K562 (cell line): ENCODE measurements around the gene ISG20L2. TPM values are rescaled to one million over a fixed set of nuclear protein-coding genes. Genes with fewer than 3 reads are reported as not detected.

Experiments
- AFF1 ChIP-seq, 2 experiments: fragments of 450-650 bp; IDR thresholded peaks; 2 replicates each; pipeline ENCODE4 v1.6.1; 2018; ENCODE audit warnings: mild to moderate bottlenecking in 2 of 2, low read depth in 1 of 2; ENCODE audit not compliant: partially characterized antibody in 2 of 2
- ATF2 ChIP-seq: sonication (generic); formaldehyde crosslinking; IDR thresholded peaks from 2 replicates; pipeline ENCODE4 v1.8.1; 2022; ENCODE audit warnings: missing genetic modification reagents
- GTF2F1 ChIP-seq: IDR thresholded peaks from 2 replicates; pipeline ENCODE4 v1.6.1; 2011; ENCODE audit warnings: low read depth, low read length, improper control_type of control experiment
- NBN ChIP-seq: fragments of 450-650 bp; IDR thresholded peaks from 2 replicates; pipeline ENCODE4 v1.6.1; 2016; ENCODE audit warnings: low read depth, mild to moderate bottlenecking
- NCOA4 ChIP-seq: fragments of 450-650 bp; IDR thresholded peaks from 2 replicates; pipeline ENCODE4 v1.6.1; 2018; ENCODE audit warnings: mild to moderate bottlenecking; ENCODE audit not compliant: partially characterized antibody
- PHF20 ChIP-seq: fragments of 450-650 bp; IDR thresholded peaks from 2 replicates; pipeline ENCODE4 v1.6.1; 2018; ENCODE audit not compliant: partially characterized antibody
- RUNX1 ChIP-seq: sonication (generic); IDR thresholded peaks from 2 replicates; pipeline ENCODE4 v1.6.1; 2016; ENCODE audit warnings: antibody characterized with exemption, low read depth
- TBP ChIP-seq: optimal IDR thresholded peaks from 2 replicates; pipeline ENCODE3; 2011; ENCODE audit warnings: low read depth, low read length, improper control_type of control experiment
- ZBTB11 ChIP-seq, 3 experiments: fragments of 200-800 bp in 1 of 3; fragments of 250-450 bp in 1 of 3; fragments of 450-650 bp in 1 of 3; sonication (Bioruptor Pico) in 1 of 3; sonication (Bioruptor generic) in 1 of 3; formaldehyde crosslinking in 1 of 3; IDR thresholded peaks; 2 replicates each; pipeline versions ENCODE4 v1.6.1 to v1.8.0; 2016 to 2022; ENCODE audit warnings: mild to moderate bottlenecking in 2 of 3, missing genetic modification characterization in 2 of 3, missing compliant biosample characterization in 1 of 3, moderate library complexity in 1 of 3
- ZNF124 ChIP-seq: sonication (generic); formaldehyde crosslinking; IDR thresholded peaks from 2 replicates; pipeline ENCODE4 v1.8.1; 2022; ENCODE audit warnings: missing genetic modification reagents
- ZNF444 ChIP-seq: fragments of 250-450 bp; sonication (Bioruptor Pico); IDR thresholded peaks from 2 replicates; pipeline ENCODE4 v1.4.0; 2020; ENCODE audit warnings: mild to moderate bottlenecking, moderate library complexity
- polyA plus RNA-seq, 8 experiments: library from polyadenylated mRNA; depleted of rRNA in 4 of 8; stranded (reverse) in 5 of 8; unstranded in 3 of 8; fragments of >200 nt; fragmentation: Nextera tagmentation in 2 of 8; fragmentation: Illumina TruSeq in 1 of 8; extraction: Ambion mirVana in 2 of 8; extraction: Trizol in 1 of 8; gene quantifications; 2 replicates each; pipeline versions ENCODE4 v1.2.1 to v1.2.3, GENCODE V29; 2011 to 2014; ENCODE audit warnings: inconsistent platforms in 1 of 8, missing spikeins in 1 of 8
- total RNA-seq, 7 experiments: library from RNA; depleted of rRNA in 6 of 7; stranded (reverse); fragments of >200 nt in 6 of 7; fragmentation: Illumina TruSeq in 2 of 7; extraction: Trizol in 2 of 7; gene quantifications; 2 replicates each; pipeline versions ENCODE4 v1.2.1 to v1.2.3, GENCODE V29; 2011 to 2021; ENCODE audit warnings: low replicate concordance in 1 of 7
- TF ChIP-seq, protein P1 (sequence below): sonication (generic); formaldehyde crosslinking; IDR thresholded peaks from 2 replicates; pipeline ENCODE4 v1.8.1; 2023; ENCODE audit warnings: missing genetic modification reagents, mild to moderate bottlenecking, borderline replicate concordance

ISG20L2 gene
- total and polyA plus RNA-seq, 9 of the 15 experiments (the other 6 are each of a cell fraction or from before 2014, with no cell fraction given): 21.3 to 130 (median 50.3) TPM

GRCh38 chr1:156728599-156729462 lies at the start of gene ISG20L2 (continued):
- no peak for TF ChIP-seq AFF1 (IDR thresholded peaks at IDR 0.05; ENCODE audit: low read depth in 1 of 2, partially characterized antibody in 2 of 2)
- TF ChIP-seq ZNF124 (CRISPR knock-in tag): no peak
- no peak for TF ChIP-seq ATF2 (CRISPR knock-in tag)
- no peak for TF ChIP-seq ZNF444 (CRISPR knock-in tag)
- peak; percentile 41 for TF ChIP-seq NCOA4
- TF ChIP-seq, protein P1, sequence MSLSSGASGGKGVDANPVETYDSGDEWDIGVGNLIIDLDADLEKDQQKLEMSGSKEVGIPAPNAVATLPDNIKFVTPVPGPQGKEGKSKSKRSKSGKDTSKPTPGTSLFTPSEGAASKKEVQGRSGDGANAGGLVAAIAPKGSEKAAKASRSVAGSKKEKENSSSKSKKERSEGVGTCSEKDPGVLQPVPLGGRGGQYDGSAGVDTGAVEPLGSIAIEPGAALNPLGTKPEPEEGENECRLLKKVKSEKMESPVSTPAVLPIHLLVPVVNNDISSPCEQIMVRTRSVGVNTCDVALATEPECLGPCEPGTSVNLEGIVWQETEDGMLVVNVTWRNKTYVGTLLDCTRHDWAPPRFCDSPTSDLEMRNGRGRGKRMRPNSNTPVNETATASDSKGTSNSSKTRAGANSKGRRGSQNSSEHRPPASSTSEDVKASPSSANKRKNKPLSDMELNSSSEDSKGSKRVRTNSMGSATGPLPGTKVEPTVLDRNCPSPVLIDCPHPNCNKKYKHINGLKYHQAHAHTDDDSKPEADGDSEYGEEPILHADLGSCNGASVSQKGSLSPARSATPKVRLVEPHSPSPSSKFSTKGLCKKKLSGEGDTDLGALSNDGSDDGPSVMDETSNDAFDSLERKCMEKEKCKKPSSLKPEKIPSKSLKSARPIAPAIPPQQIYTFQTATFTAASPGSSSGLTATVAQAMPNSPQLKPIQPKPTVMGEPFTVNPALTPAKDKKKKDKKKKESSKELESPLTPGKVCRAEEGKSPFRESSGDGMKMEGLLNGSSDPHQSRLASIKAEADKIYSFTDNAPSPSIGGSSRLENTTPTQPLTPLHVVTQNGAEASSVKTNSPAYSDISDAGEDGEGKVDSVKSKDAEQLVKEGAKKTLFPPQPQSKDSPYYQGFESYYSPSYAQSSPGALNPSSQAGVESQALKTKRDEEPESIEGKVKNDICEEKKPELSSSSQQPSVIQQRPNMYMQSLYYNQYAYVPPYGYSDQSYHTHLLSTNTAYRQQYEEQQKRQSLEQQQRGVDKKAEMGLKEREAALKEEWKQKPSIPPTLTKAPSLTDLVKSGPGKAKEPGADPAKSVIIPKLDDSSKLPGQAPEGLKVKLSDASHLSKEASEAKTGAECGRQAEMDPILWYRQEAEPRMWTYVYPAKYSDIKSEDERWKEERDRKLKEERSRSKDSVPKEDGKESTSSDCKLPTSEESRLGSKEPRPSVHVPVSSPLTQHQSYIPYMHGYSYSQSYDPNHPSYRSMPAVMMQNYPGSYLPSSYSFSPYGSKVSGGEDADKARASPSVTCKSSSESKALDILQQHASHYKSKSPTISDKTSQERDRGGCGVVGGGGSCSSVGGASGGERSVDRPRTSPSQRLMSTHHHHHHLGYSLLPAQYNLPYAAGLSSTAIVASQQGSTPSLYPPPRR (CRISPR knock-in tag): no peak
- peak; percentile 97 for TF ChIP-seq NBN
- TF ChIP-seq ZBTB11 (CRISPR knock-in tag; IDR thresholded peaks at IDR 0.05): peak; percentile 39 to 98 (median 66); a peak in 4 of 6 replicates
- no peak for TF ChIP-seq RUNX1
- TF ChIP-seq TBP: no peak
- peak; percentile 94 for TF ChIP-seq PHF20
- TF ChIP-seq GTF2F1: 0 out of 2 replicates have a peak, but pooled peaks have one; percentile 55
